ENCODE measurements around the gene PNMA6E.

The PNMA6E gene

DNA sequence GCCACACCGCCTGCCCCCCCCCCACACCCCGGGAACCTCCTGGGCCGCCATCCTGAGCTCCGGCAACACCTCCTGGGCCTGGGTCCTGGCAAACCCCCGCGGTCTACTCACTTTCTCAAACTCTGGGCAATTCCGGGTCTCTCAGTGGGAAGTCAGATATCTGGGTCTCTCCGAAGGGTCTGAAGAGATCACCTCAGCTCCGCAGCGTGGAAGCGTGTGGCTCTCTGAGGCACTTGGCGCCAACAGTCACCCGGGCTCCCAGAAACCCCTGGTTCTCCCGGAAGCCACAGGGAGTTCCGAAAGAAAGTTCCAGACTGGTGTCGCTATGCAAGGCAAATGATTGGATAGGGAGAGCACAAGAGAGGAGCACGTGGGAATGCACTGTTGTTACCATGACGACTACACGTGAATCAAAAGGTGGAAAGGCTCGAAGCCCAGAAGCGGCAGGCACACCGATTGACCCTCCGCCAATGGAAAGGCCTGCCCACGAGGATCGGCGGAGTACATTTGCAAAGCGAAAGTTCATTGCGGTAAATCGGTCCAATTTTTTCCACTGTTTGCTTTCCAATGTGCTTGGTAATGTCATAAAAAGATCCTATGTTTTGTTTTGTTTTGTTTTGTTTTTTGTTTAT is at the start of gene PNMA6E:
Gene PNMA6E, minus strand, starts transcription at position 218 of the 632 bp plus-strand sequence. CDS start 2,501 bp downstream, outside the sequence.
- DNase-seq, result no peak

- no peak for DNase-seq
Measured at GRCh38 chrX:153450949-153451277, 49.8 kb upstream of the PNMA6E start.

GRCh38 chrX:153450114-153450948 is 49.2 kb upstream of the PNMA6E start:
- DNase-seq, result no peak

DNA sequence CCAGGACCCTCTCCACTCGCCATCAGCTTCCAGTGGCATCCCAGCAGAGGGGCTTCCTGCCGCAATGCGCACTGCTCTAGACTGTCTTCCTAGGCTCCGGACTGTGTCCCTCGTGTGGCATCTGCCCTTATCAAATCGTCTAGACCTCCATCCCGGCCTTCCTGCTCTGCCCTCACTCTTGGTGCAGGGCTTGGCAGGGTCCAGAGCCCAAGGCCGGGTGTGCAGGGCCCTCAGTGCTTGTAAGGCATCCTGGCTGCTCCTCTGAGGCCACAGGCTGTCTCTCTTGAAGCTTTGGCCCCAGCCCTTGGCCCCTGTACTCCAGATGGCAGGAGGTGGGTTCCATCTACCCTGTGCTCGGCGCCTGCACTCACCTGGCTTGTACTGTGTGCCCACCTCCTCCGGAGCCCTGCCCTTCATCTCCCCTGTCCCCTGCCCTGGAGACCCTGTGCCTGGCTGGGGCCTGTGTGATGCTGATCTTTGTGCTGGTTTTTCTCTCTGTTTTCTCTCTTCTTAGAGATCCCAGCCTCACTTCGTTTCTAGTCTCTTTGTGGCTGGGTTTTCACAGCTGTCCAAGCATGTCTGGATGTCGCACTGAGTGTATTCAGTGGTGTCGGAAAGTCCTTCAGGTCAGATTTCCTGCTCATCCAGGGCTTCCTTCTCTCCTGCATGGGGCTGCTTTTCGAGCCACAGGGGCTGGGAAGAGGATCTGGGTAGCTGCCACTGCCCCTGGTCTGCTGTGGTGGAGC is 48.4 kb upstream of the PNMA6E start:
- DNase-seq, result no peak

- no peak for DNase-seq
Measured at GRCh38 chrX:153448556-153449367, 47.6 kb upstream of the PNMA6E start.

GRCh38 chrX:153447581-153447960 is 46.4 kb upstream of the PNMA6E start:
- DNase-seq, result no peak

- no peak for DNase-seq
Measured at GRCh38 chrX:153446950-153447580, 45.9 kb upstream of the PNMA6E start.

DNA sequence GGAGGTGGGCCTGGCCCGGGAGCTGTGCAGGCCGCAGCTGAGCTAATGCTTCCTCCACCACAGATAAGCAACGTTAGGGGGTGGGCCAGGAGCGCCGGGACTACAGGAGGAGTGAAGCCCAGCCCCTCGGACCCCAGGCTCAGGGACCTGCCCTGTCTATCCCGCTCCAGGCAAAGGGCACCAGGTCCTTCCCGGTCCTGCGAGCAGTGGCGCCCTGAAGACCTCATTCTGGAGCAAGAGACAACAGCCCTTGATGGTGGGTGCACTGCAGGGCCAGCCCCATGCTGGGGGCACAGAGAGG is 45.4 kb upstream of the PNMA6E start:
- DNase-seq, result no peak

DNA sequence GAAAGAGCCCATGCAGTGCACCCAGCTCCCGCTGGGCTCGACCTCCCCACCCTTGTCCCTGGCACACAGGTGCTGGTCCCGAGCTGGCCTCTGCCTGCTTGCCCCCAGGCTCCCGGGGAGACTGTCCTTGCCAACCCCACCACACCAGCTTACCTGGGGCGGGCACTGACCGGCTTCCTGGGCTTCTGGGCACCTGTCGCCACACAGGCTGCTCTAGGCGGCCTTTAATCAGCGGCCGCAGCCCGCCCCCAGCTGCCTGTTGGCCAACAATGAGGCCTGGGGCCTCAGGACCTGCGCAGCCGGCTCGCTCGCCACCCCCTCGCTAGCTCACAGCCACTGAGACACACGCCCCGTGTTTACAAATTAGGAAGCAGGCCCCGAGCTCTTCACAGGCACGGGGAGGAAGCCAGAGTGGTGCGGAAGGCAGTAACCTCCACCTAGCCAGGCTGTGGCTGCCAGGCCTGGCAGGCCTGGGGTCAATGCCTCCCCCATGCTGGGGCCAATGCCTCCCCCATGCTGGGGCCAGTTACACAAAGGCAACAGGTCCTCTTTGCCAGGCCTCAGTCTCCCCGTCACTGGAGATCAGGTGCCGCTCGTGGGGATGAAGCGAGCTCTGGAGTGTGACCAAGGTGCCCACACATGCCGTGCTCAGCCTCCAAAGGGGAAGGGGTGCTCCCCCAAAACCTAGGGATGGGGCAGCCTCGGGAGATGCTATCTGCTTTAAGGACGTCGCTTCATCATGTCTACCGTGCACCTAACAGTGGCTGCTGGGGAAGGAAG is 44.9 kb upstream of the PNMA6E start, which contains the start of gene TREX2:
Gene TREX2, minus strand, starts transcription at position 201 of the 780 bp plus-strand sequence. CDS start 626 bp downstream, outside the sequence.
- DNase-seq, result no peak

GRCh38 chrX:153445106-153445855 is 44.1 kb upstream of the PNMA6E start:
- DNase-seq, result no peak

GRCh38 chrX:153444333-153445011 is 43.3 kb upstream of the PNMA6E start:
- no peak for DNase-seq

DNA sequence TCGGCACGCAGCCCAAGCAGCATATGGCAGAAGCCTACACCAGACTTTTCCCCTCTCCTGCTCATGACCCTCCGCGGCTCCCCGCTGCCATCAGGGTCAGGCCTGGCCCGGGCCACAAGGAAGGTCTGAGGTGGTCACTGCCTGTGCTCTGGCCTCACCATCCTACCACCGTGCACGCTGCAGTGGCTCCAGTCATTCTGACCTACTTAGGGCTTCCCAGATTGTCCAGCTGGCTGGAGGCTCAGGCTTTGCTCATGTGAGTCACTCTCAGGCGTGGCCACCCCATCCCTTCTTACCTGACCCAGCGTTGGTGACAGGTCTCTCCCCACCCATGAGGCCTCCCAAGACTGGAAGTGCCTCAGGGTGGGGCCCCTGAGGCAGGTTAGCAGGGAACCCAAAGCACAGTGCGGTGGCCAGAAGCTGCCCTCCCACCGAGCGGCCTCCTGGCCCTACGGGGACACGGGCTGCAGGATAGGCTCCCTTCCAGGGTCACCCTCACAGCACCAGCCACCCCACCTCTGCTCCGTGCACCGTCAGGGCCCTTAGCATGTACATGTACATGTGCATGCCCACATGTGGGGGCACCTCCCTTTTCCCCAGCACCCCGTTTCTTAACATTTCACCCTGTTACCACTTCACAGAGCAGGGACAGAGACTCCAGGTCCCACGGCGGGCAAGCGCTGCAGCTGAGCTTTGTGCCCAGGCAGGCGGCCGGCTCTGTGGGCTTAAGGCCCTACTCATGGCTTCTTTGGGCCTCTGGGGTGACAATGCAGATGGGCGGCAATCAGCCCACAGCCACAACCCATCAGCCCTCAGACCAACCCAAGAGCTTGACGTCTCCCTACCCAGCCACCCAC is 42.6 kb upstream of the PNMA6E start:
- DNase-seq, result no peak

GRCh38 chrX:153442463-153442862 is 41.3 kb upstream of the PNMA6E start:
- no peak for DNase-seq

GRCh38 chrX:153441981-153442380 is 40.8 kb upstream of the PNMA6E start:
- no peak for DNase-seq

GRCh38 chrX:153441296-153441695 is 40.1 kb upstream of the PNMA6E start:
- DNase-seq, result no peak

DNA sequence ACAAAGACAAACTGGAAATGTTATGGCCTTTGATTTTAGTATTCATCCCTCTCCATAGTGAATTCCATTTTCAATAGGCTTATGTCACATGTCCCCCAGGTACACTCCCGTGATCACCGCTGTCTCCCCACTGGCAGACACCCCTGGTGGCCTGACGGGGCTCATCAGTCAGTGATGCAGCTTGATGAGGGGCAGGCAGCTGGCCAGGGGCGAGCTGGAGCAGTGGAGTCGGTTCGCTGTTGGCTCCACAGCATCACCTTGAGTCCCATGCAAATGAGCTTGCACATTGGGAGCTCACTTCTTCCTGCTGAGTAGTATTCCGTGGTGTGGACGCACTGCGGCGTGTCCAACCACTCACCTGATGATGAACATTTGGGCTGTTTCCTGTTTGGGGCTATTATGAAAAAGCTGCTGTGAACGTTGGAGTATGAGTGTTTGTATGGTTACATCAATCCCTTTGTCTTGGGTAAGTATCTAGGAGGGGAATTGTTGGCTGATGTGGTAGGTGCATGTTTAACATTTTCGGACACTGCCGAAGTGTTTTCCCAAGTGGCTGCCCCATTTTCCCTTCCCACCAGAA is 39.5 kb upstream of the PNMA6E start:
- no peak for DNase-seq

DNA sequence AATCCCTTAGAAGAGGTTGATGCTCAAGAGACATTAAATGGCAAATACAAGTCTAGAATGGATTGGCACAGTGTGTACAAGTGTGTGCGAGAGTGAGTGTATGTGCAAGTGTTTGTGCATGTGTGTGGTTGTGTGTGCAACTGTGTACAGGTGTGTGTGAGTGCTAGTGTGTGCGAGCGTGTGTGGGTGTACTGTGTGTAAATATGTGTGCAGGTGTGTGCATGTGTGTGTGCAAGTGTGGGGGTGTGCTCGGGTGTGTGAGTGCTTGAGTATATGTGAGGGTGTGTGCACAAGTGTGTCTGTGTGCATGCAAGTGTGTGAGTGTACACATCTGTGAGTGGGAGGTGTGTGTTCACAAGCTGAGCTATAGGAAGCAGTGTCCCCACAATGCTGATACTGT is 38.8 kb upstream of the PNMA6E start:
- no peak for DNase-seq

DNA sequence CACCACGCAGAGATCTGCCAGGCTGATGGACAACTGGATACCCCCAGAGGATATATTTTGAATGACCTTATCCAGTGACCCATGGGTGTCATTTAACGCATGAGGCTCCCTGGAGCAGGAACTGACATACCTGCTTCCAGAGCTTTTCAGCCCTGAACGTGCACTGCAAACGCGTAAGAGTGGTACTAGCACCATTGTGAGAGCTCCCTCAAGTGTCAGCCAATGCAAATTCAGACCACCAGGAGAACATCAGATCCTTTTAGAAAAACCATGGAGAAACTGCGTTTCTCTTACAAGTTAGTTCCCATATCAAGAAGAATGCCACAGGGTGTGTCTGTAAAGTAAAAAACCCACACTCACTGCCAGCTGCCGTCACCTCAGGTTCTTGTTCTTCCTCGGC is 37.4 kb upstream of the PNMA6E start:
- DNase-seq, result no peak

- DNase-seq, result no peak
Measured at GRCh38 chrX:153435845-153436244, 34.7 kb upstream of the PNMA6E start.
